ENCODE data around the gene MPND.
A peak's percentile ranks its signal among the peaks of the same experiment; 100 is the strongest.
"Not testable (repeated sequence)": the region's sequence is repeated elsewhere in the genome, so short reads cannot be mapped to it uniquely, and the experiment has no call there.

Gene MPND

GRCh38 chr19:4320419-4320818, 22.9 kb upstream of the MPND start:
- DNase-seq: no peak

- DNase-seq: no peak
Measured at GRCh38 chr19:4322942-4323665, 20.3 kb upstream of the MPND start.

DNA sequence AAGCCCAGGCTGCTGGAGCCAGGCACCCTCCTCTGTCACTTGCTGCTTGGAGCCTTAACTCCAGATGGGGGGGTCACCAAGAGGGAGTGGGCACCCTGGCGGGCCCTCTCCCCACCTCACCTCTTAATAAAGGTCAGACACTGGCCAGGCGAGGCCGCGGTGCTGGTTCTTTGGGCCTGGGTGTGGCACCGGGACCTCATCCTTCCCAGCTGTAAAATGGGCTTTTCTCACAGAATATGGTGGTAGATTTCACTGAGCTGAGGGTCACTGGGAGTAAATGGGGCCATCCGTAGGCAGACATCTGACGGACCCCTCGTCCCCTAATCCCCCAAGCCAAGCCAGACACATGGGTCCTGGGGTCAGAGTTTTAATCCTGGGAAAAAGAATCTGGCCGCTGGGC, 19.7 kb upstream of the MPND start:
- no peak for DNase-seq

- DNase-seq: no peak
Measured at GRCh38 chr19:4324228-4324627, 19.1 kb upstream of the MPND start.

- DNase-seq: no peak
Measured at GRCh38 chr19:4326215-4326836, 17.0 kb upstream of the MPND start.

DNA sequence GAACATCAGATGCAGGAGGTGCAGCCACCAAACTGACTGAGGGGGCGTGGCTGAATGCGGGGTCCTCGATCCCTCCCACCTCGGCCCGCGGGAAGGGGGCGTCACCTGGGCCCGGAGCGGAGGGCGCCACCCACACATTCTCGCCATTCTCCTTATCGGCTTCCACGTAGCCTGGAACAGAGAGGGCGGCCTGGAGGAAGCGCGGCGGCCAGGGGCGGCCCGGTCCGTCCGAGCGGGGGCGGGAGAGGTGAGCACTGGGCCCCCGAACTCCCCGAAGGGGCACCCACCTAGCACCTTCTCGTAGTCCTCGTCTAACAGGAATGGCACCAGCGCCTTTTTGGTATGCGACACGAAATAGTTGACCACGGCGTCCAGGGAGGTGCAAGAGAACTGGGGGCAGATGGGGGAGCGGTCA, 16.5 kb upstream of the MPND start:
- no peak for DNase-seq

DNA sequence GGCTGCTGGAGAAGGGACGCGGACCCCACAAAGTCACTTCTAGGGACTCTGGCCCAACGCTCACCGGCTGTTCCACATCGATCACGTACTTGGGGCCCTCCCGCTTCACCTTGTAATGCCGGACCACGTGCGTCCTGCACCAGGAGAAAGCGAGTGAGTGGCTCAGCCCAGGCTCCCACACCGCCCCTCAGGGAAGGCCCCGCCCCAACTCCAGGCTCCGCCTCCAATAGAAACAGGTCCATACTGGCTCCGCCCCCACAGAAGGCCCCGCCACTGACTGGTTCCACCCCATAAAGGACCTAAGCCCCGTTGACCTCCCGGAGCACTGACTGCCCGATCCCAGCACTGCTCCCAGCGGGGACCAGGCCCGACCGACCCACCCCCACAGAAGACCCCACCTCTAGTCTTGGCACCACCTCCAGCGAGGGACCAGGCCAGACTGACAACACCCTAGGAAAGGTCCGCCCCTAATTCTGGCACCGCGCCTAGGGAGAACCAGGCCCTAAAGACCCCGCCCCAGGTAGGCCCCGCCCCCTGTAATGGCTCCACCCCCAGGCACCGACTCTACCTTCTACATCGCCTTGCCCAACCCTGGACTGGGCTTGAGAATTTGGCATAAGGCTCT, 16.0 kb upstream of the MPND start:
- DNase-seq: no peak

GRCh38 chr19:4327877-4328242, 15.5 kb upstream of the MPND start:
- DNase-seq: no peak

DNA sequence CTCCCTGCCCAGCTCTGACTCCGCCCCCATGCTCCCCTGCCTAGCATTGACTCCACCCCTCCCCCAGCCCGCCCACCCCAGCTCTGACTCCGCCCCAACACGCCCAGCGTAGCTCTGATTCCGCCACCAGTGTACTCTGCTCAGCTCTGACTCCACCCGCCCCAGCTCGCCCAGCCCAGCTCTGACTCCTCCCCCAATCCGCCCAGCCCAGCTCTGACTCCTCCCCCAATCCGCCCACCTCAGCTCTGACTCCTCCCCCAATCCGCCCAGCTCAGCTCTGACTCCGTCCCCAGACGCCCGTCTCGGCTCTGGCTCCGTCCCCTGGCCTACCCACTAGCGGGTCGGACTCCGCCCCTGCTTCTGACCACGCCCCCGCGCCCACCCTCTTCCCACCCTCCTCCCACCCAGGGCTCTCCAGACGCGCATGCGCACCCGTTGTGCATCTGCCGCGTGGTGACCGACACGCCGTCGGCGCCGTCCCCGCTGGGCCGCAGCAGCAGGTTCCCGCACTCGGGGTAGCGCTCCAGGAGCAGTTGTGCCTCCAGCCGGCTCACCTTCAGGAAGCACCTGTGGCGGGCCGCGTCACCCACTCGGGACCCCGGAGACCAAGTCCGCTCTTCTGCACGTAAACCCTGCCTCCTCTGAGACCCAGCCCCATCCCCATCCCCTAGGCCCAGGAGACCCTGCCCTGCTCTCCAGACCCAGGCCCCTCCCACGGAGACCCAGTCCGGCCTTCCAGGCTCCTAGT, 14.9 kb upstream of the MPND start:
- no peak for DNase-seq

DNA sequence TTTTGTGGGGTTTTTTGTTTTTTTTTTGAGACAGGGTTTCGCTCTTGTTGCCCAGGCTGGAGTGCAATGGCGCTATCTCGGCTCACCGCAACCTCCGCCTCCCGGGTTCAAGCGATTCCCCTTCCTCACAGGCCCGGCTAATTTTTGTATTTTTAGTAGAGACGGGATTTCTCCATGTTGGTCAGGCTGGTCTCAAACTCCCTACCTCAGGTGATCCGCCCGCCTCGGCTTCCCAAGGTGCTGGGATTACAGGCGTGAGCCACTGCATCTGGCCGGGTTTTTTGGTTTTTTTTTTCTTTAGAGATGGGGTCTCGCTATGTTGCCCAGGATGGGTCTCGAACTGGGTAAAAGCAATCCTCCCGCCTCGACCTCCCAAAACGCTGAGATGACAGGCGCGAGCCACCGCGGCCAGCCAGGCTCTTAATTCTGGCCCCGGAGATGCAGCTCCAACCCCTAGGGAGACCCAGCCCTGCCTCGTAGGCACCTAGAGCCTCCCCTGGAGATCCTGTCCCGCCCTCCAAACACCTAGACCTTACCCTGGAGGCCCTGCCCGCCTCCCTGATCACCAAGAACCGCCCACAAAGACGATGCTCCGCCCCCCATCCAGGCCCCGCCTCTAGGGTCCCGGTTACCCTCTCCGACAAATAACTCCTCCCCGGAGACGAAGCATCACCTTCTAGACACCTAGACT, 14.2 kb upstream of the MPND start:
- DNase-seq: not testable (repeated sequence)

DNA sequence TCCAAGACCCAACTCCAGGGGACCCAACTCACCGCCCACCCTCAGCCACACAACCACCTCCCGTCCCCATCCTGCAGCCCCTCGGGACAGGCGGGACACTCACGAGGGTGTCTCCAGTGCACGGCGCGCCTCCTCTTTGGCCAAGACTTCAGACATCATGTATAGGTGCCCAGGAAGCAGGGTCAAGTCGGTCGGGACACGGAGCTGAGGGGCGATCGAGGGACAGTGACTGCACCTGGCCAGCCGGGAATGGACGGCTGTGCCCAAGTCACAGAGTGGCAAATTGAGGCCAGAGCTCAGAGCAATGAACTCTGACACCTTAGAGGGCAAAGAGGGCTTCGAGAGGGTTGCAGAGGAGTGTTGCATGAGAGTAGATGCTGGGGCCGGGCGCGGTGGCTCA, 13.5 kb upstream of the MPND start:
- DNase-seq: no peak

GRCh38 chr19:4334929-4335570, 8.3 kb upstream of the MPND start:
- no peak for DNase-seq

- no peak for DNase-seq
Measured at GRCh38 chr19:4337906-4338440, 5.4 kb upstream of the MPND start.

DNA sequence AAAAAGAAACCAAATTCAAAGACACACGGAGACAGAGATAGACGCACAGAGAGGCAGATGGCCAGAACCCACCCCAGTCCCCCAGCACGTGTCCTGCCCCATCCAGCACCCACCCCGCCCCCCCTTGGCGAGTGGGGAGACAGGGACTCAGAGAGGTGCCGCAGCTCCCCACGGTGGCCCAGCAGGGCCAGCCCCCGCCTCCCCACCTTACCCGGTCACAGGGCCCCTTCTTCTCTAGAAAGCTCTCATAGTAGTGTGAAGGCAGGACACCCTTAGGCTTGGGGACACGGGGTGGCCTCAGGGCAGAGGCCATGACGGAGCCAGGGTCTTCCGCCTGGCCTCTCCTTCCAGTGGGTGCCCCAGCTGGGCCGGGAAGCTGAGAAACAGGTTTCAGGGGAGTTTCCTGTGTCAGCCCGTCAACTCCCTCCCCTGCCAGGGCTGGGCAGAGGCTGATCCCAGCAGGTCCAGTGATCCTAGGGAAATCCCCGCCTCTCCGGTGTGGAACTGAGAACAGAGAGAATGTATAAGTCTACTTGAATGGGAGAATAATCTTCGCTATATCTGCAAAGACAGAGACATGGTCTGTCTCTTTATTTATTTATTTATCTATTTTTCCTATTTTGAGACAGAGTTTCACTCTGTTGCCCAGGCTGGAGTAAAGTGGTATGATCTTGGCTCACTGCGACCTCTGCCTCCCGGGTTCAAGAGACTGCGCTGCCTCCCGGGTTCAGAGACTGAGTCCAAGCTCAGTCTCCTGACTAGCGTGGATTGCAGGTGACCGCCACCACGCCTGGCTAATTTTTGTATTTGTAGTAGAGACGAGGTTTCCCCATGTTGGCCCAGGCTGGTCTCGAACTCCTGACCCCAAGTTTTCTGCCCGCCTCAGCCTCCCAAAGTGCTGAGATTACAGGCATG, 4.7 kb upstream of the MPND start, which contains the start of gene STAP2:
TSS of gene STAP2 (minus strand) at position 387 of the 915 bp plus-strand sequence. CDS start at position 313, 74 bp downstream.
- no peak for DNase-seq

- DNase-seq: no peak
Measured at GRCh38 chr19:4342314-4342614, 1.1 kb upstream of the MPND start.

- DNase-seq: peak; percentile 97
Measured at GRCh38 chr19:4342615-4343369, 570 bp upstream of the MPND start.

GRCh38 chr19:4345342-4346019, 2.1 kb downstream of the MPND start:
- no peak for DNase-seq

- no peak for DNase-seq
Measured at GRCh38 chr19:4346020-4346383, 2.6 kb downstream of the MPND start.

DNA sequence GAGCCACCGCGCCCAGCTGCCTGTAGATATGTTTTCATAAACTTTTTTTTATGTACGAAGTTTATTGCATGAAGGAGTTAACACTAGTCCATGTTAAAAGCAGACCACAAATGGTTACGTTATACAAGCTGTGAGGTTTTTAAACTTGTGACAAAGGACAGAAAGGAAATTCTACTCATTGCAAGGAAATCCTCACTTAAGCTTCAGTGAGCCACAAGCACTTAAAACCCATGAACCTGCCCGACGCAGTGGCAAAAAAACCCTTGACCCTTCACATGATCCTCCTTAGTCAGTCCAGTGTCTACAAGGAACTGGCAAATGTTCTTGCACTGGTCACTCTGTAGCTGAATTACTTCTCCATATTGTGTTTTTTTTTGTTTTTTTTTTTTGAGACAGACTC, 4.2 kb downstream of the MPND start:
- DNase-seq: no peak

DNA sequence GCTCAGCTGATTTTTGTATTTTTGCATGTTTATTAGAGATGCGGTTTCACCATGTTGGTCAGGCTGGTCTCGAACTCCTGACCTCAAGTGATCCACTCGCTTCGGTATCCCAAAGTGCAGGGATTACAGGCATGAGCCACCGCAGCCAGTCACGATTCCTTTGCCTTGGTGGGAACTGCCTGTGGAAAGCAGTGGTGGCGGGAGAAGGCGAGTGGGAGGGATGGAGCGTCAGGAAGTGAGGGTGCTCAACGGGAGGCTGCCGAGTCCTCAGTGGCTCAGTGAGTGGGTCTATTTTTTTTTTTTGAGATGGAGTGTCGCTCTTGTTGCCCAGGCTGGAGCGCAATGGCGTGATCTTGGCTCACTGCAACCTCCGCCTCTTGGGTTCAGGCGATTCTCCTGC, 5.9 kb downstream of the MPND start:
- DNase-seq: not testable (repeated sequence)
